ENCODE data around the gene ATG2A. TPM values are rescaled to one million over a fixed set of nuclear protein-coding genes. Genes with fewer than 3 reads are reported as not detected.
A peak's percentile ranks its signal among the peaks of the same experiment; 100 is the strongest.

Gene ATG2A
- total RNA-seq, 1 experiment from 2014 or later = 28.8 TPM

- TF ChIP-seq SIN3A (IDR thresholded peaks at IDR 0.05; ENCODE audit: borderline replicate concordance, insufficient read depth, low read depth, low read length) (no peak), REST (IDR thresholded peaks at IDR 0.05; ENCODE audit: insufficient read depth in 1 of 2, low read depth in 2 of 2, low read length in 1 of 2) (no peak), TCF7L2 (IDR thresholded peaks at IDR 0.05; ENCODE audit: low read depth, low read length) (no peak), CTCF (IDR thresholded peaks at IDR 0.05) (no peak), POLR2AphosphoS5 (IDR thresholded peaks at IDR 0.05; ENCODE audit: low read depth, low read length) (no peak)
- intact Hi-C loops (cut with micrococcal nuclease; ENCODE audit: unreplicated experiment) (no loop called here), in situ Hi-C loops (cut with HindIII; ENCODE audit: low pct_unique_long_range_greater_than_20kb, low sequenced_read_pairs) (no loop called here)
- H3K4me3 ChIP-seq (ENCODE audit: low read depth in 2 of 2, low read length in 2 of 2) = no peak within 1 kb of the TSS
- no TSS peak for BruUV-seq (replicated peaks)
- no peaks in the 10 kb centered on the region for H3K9me3 ChIP-seq (ENCODE audit: control insufficient read depth, insufficient read depth, low read depth, low read length)
- ATAC-seq (peak; percentile 23; the same call in 1 of the 2 replicates), DNase-seq (ENCODE audit: low read depth, low spot score) (no peak)
- ChIA-PET POLR2A (no interaction called here), CTCF (no interaction called here)
- H3K27me3 ChIP-seq (ENCODE audit: control insufficient read depth, insufficient read depth, low read length) = no peaks in the 10 kb centered on the region
- H3K36me3 ChIP-seq (ENCODE audit: control insufficient read depth, insufficient read depth, low read length) = no peaks in the 10 kb centered on the region
- no peak within 1 kb of the TSS for H3K27ac ChIP-seq (ENCODE audit: low read length)
- no peaks in the 10 kb centered on the region for H3K4me1 ChIP-seq (ENCODE audit: control insufficient read depth, insufficient read depth, low read length)
Observed at GRCh38 chr11:64935359-64936081, 18.5 kb upstream of the ATG2A start, which contains the start of gene GPHA2. GPHA2 (minus strand) TSS chr11:64935893; CDS start chr11:64935460, 433 bp downstream.

- DNase-seq (ENCODE audit: low read depth, low spot score) = no peak
- no peak overlapping the region for H3K27ac ChIP-seq (ENCODE audit: low read length)
- no peak overlapping the region for H3K4me3 ChIP-seq (ENCODE audit: low read depth in 2 of 2, low read length in 2 of 2)
- no TSS peak for BruUV-seq (replicated peaks)
- no peaks in the 10 kb centered on the region for H3K9me3 ChIP-seq (ENCODE audit: control insufficient read depth, insufficient read depth, low read depth, low read length)
- intact Hi-C loops (cut with micrococcal nuclease; ENCODE audit: unreplicated experiment) (no loop called here), in situ Hi-C loops (cut with HindIII; ENCODE audit: low pct_unique_long_range_greater_than_20kb, low sequenced_read_pairs) (no loop called here)
- peak; percentile 17; the same call in 1 of the 2 replicates for ATAC-seq
- H3K27me3 ChIP-seq (ENCODE audit: control insufficient read depth, insufficient read depth, low read length) = no peaks in the 10 kb centered on the region
- ChIA-PET POLR2A (no interaction called here), CTCF (no interaction called here)
- H3K4me1 ChIP-seq (ENCODE audit: control insufficient read depth, insufficient read depth, low read length) = no peaks in the 10 kb centered on the region
- TF ChIP-seq POLR2AphosphoS5 (IDR thresholded peaks at IDR 0.05; ENCODE audit: low read depth, low read length) (no peak), REST (IDR thresholded peaks at IDR 0.05; ENCODE audit: insufficient read depth in 1 of 2, low read depth in 2 of 2, low read length in 1 of 2) (no peak), CTCF (IDR thresholded peaks at IDR 0.05) (no peak), SIN3A (IDR thresholded peaks at IDR 0.05; ENCODE audit: borderline replicate concordance, insufficient read depth, low read depth, low read length) (no peak), TCF7L2 (IDR thresholded peaks at IDR 0.05; ENCODE audit: low read depth, low read length) (no peak)
- no peaks in the 10 kb centered on the region for H3K36me3 ChIP-seq (ENCODE audit: control insufficient read depth, insufficient read depth, low read length)
Observed at GRCh38 chr11:64934682-64935358, 17.8 kb upstream of the ATG2A start.

All from Panc1 (cell line).